Fibroblast of lung (primary cell): ENCODE data around the gene C10orf90.

Experiments
- CTCF ChIP-seq, 2 donors: IDR thresholded peaks in 1 of 2; conservative IDR thresholded peaks in 1 of 2; 1 replicate in 1 of 2; 2 replicates in 1 of 2; pipeline ENCODE4 v1.5.1; 2011 to 2012; ENCODE audit warnings: low read length in 2 of 2, control low read depth in 1 of 2, inconsistent platforms in 1 of 2, low read depth in 1 of 2, mild to moderate bottlenecking in 1 of 2
- EZH2 ChIP-seq: IDR thresholded peaks from 2 replicates; pipeline ENCODE4 v1.5.1; 2012; ENCODE audit warnings: low read length, control low read depth, mild to moderate bottlenecking; ENCODE audit errors: missing control alignments

GRCh38 chr10:126551202-126551601 is 119.3 kb downstream of the C10orf90 start:
- TF ChIP-seq CTCF (conservative IDR thresholded peaks at IDR 0.05 in 1 of 2, IDR thresholded peaks at IDR 0.05 in 1 of 2; ENCODE audit: low read depth in 1 of 2, low read length in 2 of 2) (no peak), EZH2 (no peak)
